Stimulated activated CD4-positive, alpha-beta T cell treated with anti-CD3 and anti-CD28 coated beads, Interleukin-1b, Interleukin-23, amount 100 ng/mL, for 4 hours (primary cell): Measurements from ENCODE around the gene GATA2.

Experiments
- DNase-seq, 2 donors: peaks; one replicate each; pipeline ENCODE4 v3.0.0-alpha.2; 2020; ENCODE audit warnings: low read depth in 2 of 2

Gene GATA2

GRCh38 chr3:128502712-128503111, 9.7 kb upstream of the GATA2 start:
- no peak for DNase-seq

GRCh38 chr3:128501431-128501830, 8.4 kb upstream of the GATA2 start:
- no peak for DNase-seq

- no peak for DNase-seq
These were observed 7.6 kb upstream of the GATA2 start for GRCh38 chr3:128500556-128500955.

- DNase-seq, result no peak
These were observed 6.8 kb upstream of the GATA2 start for GRCh38 chr3:128499724-128500275.

DNA sequence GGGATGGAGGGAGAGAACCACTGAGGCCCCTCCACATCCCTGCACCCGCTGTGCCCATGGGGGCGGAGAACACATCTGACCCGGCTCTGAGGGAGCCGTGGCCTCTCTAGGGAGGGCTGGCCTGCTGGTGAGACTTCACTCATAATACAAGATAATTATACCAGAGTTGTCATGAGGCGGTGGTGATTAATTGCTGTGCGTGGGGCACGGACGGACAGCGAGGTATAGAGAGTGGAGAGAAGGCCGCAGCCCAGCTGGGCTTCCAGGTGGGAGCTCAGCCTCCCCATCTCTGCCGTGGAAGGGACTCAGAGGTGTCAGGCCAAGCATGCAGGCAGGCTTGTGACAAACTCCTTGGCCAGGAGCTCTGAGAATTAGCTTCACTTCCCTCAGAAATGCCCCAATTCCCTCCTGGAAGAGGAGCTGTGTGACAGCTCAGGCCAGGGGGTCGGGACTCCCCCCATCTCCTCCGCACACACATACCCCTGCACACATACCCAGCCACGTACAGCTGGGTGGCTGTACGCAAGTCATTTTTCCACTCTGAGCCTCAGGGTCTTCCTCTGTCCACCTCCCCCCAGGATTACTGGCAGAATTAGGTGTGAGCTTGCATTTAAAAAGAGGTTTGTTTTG, 6.0 kb upstream of the GATA2 start:
- DNase-seq, result no peak

- DNase-seq, result no peak
These were observed 5.2 kb upstream of the GATA2 start for GRCh38 chr3:128498127-128498626.

DNA sequence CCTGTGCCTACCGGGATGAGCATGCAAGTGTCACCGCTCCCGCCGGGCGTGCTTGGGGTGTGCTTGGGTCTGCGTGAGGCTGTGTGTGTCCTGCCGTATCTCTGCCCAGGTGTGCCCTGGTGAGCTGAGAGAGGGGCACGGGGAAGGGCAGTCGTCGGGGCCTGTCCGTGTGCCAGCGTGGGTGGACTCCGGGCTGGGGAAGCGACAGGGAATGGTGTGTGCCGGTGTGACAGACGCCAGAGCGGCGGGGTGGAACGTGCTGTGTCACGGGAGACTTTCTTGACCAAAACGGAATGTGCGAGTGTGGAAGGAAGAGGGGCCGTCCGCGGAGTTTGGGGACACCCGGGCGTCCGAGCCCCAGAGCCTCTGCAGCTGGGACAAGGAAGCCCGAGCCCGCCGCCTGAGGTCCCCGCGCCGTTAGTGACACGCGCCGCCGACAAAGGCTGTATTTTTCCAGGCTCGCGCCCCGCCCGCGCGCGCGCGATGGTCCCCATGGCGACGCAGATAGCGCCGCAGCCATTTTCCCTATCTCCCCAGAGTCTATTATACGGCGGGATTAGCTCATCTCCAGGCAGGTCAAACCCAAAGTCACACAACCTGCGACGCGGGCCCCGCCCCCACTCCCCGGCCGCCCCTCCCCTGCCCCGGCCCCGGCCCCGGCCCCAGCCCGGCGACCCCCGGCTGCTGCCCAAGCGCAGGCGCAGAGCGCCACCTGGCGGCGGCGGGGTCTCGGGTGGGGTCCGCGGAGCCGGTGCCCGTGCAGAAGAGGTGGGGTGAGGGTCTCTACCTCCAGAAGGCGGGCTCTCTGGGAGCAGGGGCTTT, 4.5 kb upstream of the GATA2 start:
- peak; percentile 59 to 69 for DNase-seq

- DNase-seq, result no peak
These were observed 3.8 kb upstream of the GATA2 start for GRCh38 chr3:128496602-128497304.

- DNase-seq, result no peak
These were observed 3.1 kb upstream of the GATA2 start for GRCh38 chr3:128496019-128496601.

DNA sequence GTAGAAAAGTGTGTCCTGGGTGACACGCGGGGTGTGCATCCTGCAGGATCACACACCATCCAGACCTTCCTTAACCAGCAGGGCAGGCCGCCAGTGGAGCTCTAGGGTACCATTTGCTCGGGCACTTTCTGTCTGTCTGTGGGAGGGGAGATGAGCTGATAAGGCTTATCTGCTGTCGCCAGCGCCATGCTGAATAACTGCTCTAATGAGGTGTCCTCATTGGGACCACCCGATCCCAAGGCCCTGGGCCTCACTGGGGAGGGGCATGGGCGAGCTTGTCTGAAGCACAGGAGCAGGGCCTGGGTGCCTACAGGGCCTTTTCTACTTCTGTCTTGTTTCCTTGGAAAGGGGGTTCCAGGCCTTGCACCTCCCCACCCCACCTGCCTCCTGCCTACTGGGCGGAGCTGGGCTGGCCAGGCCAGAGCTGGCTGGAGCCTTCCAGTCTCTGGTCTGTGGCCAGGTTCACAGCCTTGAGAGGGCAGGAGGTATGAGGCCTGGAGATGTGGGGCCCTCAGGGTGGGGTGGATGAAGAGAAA, 2.5 kb upstream of the GATA2 start:
- DNase-seq, result no peak

DNA sequence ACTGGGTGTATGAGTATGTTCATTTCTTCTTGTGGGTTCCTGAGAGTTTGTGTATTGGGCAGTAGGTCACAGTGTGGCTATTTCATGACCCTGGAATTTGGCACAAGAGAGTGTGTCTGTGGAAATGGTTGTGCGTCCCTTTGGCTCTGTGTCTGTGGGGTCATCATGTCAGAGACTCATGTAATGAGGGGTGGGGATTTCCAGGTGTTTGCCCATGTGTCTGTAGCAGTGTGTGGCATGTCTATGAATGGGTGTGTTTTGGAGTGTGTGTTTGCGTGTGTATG, 1.3 kb upstream of the GATA2 start:
- no peak for DNase-seq

DNA sequence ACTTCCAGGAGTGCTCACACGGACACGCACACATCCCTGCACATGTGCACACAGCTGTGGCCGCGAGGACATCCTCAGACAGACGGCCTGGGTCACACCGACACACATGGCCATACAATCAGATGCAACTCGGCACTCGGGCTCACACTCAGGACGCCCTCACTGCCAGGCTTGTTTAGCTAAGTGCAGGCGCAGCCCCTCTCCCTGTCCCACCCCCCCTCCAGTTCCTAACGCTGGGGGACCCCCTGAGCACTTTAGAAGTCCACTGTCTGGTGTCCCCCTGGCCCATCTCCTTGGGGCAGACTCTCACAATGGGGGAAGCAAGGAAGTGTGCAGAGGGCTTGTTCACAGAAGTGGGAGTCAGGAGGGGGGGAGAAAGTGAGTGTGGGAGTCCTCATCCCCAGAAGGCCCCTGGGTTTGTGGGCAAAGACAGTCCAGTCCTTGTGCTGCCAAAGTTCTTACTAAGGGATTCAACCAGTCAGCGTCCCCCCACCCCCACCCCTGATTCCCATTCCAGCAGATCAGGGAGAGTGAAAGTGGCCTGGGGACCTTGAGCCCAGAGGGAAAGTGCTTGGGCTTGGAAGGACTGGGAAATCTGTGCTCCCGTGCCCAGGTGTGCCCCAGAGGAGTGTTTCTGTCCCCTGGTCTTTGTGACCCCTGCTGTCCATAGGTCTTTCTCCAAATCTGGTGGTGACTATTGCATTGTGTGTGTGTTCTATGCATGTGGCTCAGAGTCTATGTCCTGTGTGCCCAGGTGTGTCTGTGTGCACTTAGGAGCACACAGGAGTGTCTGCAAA, 767 bp upstream of the GATA2 start:
- DNase-seq, result no peak

DNA sequence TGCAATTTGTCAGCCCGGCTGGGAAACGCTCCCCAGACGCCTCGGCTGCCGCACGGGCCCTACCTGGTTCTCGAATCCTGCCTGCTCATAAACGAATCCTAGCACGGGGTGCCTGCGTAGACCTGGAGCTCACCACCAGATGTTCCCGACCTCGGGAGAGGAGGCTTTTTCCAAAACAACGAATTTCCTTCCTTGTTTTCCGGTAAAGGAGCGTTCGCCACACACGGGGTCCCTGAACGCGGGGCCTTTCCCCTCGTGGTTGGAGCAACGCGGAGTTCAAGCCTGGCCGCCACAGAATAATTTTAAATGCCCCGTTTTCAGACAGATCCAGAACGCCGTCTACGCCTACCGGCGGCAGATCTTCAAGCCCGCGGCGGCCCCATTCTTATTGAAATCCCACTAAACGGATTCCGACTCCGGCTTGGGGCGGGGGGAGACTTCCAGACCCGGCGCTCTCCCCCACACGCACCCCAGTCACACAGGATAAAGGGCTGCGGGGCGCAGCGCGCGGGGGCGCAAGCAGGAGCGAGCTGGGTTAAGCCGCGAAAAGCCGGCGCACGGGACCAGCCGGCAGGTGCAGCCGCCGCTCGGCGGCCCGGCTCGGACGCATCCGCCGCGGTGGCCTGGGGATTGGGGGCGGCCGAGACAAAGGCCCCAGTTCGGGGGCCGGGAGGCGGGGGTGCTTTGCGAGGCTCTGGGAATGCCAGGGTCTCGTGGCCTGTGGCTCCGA, 895 bp downstream of the GATA2 start:
- no peak for DNase-seq

DNA sequence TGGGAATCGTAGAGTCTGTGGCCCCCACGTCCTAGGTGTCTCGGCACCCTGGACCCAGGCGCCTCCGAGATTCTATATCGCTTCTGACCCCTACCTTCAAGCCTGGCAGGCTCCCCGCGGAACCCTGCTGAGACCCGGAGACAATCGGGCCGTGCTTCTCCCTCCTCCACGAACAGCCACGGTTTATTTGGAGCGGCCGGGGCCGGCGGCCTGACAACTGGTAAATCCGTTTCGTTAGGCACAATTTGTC, 1.4 kb downstream of the GATA2 start:
- no peak for DNase-seq

GRCh38 chr3:128490915-128491690, 1.9 kb downstream of the GATA2 start:
- no peak for DNase-seq

DNA sequence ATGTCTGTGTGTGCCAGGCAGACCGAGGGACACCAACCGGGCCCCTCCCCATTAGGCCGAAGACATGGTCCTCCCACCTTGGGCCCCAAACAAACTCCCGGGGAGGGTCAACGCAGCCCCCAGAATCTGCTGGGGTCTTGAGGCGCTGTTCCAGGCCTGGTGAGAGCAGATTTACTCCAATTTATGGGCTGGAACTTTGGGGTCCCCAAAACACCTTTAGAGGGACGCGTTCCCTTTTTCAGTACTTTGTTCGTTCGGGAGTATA, 2.4 kb downstream of the GATA2 start:
- no peak for DNase-seq

DNA sequence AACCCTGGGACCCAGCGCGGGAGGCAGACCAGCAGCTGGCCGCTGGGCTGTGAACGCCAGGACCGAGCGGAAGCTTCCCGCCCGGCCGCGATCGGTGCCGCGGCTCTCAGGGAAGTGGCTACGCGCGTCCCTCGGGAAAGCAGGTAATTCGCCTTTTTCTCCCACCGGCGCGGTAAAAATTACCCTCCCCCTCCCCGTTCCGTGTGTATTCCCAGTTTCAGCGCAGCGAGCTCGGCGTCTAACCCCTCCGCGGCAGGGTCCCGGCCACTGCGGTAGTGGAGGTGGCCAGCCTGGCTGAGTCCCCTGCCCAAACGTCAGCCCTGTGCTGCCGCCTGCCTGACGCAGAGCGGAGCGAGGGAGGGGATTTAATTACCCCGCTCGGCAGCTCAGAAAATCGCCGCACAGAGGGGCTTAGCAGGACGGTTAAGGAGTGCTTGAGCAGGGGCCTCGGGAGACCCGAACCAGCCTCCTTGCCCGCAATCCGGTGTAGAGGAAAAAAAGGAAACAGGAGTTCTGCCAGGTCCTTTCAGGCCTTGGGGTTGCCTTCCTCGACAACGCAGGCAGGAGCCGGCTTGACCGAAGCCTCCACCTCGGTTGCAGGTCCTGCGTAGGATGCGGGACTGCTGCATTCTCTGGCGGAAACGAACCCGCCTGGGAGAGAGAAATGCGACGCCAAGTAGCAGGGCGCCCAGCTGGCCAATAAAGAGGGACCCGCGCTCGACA, 2.9 kb downstream of the GATA2 start:
- DNase-seq, result no peak

- no peak for DNase-seq
These were observed 3.4 kb downstream of the GATA2 start for GRCh38 chr3:128489674-128489926.

DNA sequence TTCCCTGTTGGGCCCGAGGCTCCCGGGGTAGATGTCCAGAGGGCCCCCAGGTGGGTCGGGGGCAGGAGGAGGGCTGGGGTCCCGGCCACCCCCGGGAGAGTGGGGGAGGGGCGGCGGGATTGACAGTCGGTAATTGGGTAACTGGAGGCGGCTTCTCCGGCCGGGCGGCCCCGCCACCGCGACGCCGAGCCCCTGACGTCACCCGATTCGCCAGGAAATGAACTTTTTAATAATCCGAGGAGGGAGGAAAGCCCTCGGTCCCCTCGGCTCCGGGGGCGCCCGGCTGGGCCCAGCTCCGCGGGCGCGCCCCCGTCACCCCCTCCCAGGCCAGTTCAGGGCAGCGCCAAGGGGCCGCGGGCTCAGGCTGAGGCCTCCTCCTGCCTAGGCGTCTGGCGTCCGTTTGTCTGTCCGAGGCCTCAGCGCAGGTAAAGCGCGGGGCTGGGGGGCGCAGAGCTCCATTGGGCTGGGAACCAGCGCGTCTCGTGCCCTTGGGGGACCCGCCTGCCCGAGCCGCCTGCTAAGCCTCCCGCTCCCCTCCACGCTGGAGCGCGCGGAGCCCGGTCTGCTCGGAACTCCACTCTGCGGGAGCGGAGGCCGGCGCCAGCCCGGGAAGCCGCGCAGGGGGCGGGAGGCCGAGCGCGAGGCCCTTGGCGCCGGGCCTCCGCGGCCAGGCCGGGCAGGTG, 3.9 kb downstream of the GATA2 start:
- DNase-seq, result peak in 1 of 2 donors; percentile 31
